ENCODE measurements around the gene SMAD3.

SMAD3 gene

DNA sequence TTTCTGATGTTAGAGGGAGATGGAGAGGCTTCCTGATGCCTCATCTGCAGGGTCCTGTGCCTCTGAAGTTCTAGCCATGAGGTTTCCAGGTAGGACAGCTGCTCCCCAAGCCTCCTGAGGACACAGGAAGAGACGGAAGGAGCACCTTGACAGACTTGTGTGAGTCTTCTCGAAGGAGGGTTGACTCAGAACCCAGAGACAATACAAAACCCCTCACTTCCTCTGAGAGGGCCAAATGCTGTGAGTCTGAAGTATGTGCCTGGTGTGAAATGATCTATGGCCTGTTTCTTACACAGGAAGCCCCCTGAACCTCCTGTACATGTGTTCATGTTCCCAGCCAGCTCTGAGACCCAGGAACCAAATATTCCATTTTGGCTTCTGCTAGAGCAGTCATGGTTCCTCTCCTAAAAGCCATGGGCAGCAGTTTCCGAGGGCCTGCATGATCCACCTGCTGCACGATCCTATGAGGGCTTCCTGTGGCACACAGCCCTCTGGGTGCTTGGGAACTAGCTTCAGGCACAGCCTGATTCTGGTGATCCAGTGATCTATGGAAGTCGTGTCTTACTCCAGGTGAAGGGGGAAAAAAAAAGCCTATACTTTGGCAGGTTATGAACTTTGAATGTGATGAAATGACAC, 126.9 kb downstream of the SMAD3 start:
- Histone ChIP-seq H3K27ac (replicated peaks) (no peak overlapping the region), H3K27me3 (ENCODE audit: insufficient read depth, poor library complexity, severe bottlenecking) (no peaks in the 10 kb centered on the region), H3K4me3 (replicated peaks; ENCODE audit: insufficient read depth, low read length) (no peak overlapping the region)
- TF ChIP-seq GABPA (IDR thresholded peaks at IDR 0.05; ENCODE audit: low read depth) (no peak), CTCF (IDR thresholded peaks at IDR 0.05; ENCODE audit: insufficient read depth, low read length) (no peak), REST (IDR thresholded peaks at IDR 0.05; ENCODE audit: insufficient replicate concordance, low read depth) (no peak), SPI1 (IDR thresholded peaks at IDR 0.05; ENCODE audit: borderline replicate concordance, low read depth) (no peak), POLR2AphosphoS5 (IDR thresholded peaks at IDR 0.05; ENCODE audit: low read depth) (no peak)
- no peak for DNase-seq (ENCODE audit: low read depth in 1 of 2, low spot score in 1 of 2)

DNA sequence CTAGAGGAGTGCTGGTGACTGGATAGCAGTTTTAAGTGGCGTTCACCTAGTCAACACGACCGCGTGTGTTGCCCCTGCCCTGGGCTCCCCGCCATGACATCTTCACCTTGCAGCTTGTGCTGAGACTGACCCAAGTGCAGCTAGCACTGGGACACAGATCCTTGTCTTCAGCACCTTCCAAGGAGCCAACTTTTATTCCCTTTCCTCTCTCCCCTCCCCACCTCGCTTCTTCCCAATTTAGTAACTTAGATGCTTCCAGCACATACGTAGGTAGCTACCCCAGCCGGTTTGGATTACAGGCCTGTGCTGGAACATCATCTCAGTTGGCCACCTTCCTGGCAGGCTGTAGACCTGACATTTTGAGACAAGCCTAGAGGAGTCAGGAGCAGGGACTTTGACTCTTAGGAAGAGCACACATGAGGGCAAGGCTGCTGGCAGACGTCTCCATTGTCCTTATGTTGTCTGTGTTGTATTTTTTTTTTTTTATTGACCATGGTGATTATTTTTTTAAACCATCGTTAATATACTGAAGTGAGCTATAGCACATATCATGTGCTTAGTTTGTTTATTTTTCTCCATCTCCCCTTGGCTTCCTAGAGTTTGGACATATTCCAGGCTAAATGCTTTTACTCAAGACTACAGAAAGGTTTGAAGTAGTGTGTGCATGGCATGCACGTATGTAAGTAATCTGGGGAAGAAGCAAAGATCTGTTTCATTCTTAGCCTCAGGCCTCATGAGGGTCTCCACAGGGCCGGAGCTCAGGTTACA, 128.0 kb downstream of the SMAD3 start:
- no peak overlapping the region for H3K4me3 ChIP-seq (replicated peaks; ENCODE audit: insufficient read depth, low read length)
- TF ChIP-seq SPI1 (IDR thresholded peaks at IDR 0.05; ENCODE audit: borderline replicate concordance, low read depth) (no peak), CTCF (IDR thresholded peaks at IDR 0.05; ENCODE audit: insufficient read depth, low read length) (no peak), GABPA (IDR thresholded peaks at IDR 0.05; ENCODE audit: low read depth) (no peak), POLR2AphosphoS5 (IDR thresholded peaks at IDR 0.05; ENCODE audit: low read depth) (no peak), REST (IDR thresholded peaks at IDR 0.05; ENCODE audit: insufficient replicate concordance, low read depth) (no peak)
- DNase-seq (ENCODE audit: low read depth in 1 of 2, low spot score in 1 of 2): no peak
- no peak overlapping the region for H3K27ac ChIP-seq (replicated peaks)
- H3K27me3 ChIP-seq (ENCODE audit: insufficient read depth, poor library complexity, severe bottlenecking): no peaks in the 10 kb centered on the region

GRCh38 chr15:67194171-67195114, 129.0 kb downstream of the SMAD3 start:
- Histone ChIP-seq H3K27me3 (ENCODE audit: insufficient read depth, poor library complexity, severe bottlenecking) (no peaks in the 10 kb centered on the region), H3K4me3 (replicated peaks; ENCODE audit: insufficient read depth, low read length) (no peak overlapping the region), H3K27ac (replicated peaks) (no peak overlapping the region)
- no peak for TF ChIP-seq SPI1 (IDR thresholded peaks at IDR 0.05; ENCODE audit: borderline replicate concordance, low read depth)
- DNase-seq (ENCODE audit: low read depth in 1 of 2, low spot score in 1 of 2): no peak

GRCh38 chr15:67195305-67195704, 129.9 kb downstream of the SMAD3 start:
- TF ChIP-seq CTCF (IDR thresholded peaks at IDR 0.05; ENCODE audit: insufficient read depth, low read length): no peak
- TF ChIP-seq POLR2AphosphoS5 (IDR thresholded peaks at IDR 0.05; ENCODE audit: low read depth): no peak
- TF ChIP-seq GABPA (IDR thresholded peaks at IDR 0.05; ENCODE audit: low read depth): no peak
- TF ChIP-seq REST (IDR thresholded peaks at IDR 0.05; ENCODE audit: insufficient replicate concordance, low read depth): no peak
- TF ChIP-seq SPI1 (IDR thresholded peaks at IDR 0.05; ENCODE audit: borderline replicate concordance, low read depth): no peak
- Histone ChIP-seq H3K4me3 (replicated peaks; ENCODE audit: insufficient read depth, low read length) (no peak overlapping the region), H3K27me3 (ENCODE audit: insufficient read depth, poor library complexity, severe bottlenecking) (no peaks in the 10 kb centered on the region), H3K27ac (replicated peaks) (no peak overlapping the region)
- no peak for DNase-seq (ENCODE audit: low read depth in 1 of 2, low spot score in 1 of 2)
